WTC11 (cell line): ENCODE results near the gene SKAP1. TPM values are rescaled to one million over a fixed set of nuclear protein-coding genes. Genes with fewer than 3 reads are reported as not detected.

Experiments
- ATAC-seq: fragments of 200-7000 bp; cut with Tn5 transposase; 2 replicates; pipeline ENCODE4 v1.10.0; 2021; ENCODE audit warnings: mild to moderate bottlenecking, moderate library complexity
- CTCF ChIA-PET: fragments of 300-600 bp; sonication (Branson Sonifier 250); formaldehyde crosslinking; loops from one replicate; lab custom pipeline; 2021; ENCODE audit warnings: antibody characterized with exemption; lab: Charles Lee
- POLR2A ChIA-PET: fragments of 350-600 bp; sonication (Branson Sonifier 250); formaldehyde crosslinking; loops from one replicate; lab custom pipeline; 2021; ENCODE audit warnings: antibody characterized with exemption; lab: Charles Lee
- DNase-seq: peaks from one replicate; pipeline ENCODE4 v3.0.0; 2021; ENCODE audit warnings: low spot score
- H3K27ac Mint-ChIP-seq: 2 replicates; pipeline ENCODE4 v1.8.0; 2021; ENCODE audit warnings: mixed read lengths
- H3K27me3 Mint-ChIP-seq: 2 replicates; pipeline ENCODE4 v1.8.0; 2021; ENCODE audit warnings: low read depth, mild to moderate bottlenecking, moderate library complexity, mixed read lengths
- H3K36me3 Mint-ChIP-seq: 2 replicates; pipeline ENCODE4 v1.8.0; 2021; ENCODE audit warnings: mixed read lengths
- H3K4me1 Mint-ChIP-seq: 2 replicates; pipeline ENCODE4 v1.8.0; 2022; ENCODE audit warnings: mixed read lengths
- H3K4me3 Mint-ChIP-seq: 2 replicates; pipeline ENCODE4 v1.8.0; 2021; ENCODE audit warnings: mild to moderate bottlenecking, moderate library complexity, mixed read lengths
- H3K9me3 Mint-ChIP-seq: 2 replicates; pipeline ENCODE4 v1.8.0; 2021; ENCODE audit warnings: mixed read lengths
- ARID4B ChIP-seq: sonication (generic); formaldehyde crosslinking; IDR thresholded peaks from 2 replicates; pipeline ENCODE4 v1.8.0; 2023; ENCODE audit warnings: missing genetic modification reagents, mild to moderate bottlenecking, borderline replicate concordance
- CDX4 ChIP-seq: fragments of 250-450 bp; sonication (Bioruptor Pico); IDR thresholded peaks from 2 replicates; pipeline ENCODE4 v1.9.0; 2021; ENCODE audit warnings: moderate library complexity, mild to moderate bottlenecking, inconsistent platforms, borderline replicate concordance
- E2F4 ChIP-seq: sonication (generic); formaldehyde crosslinking; IDR thresholded peaks from 2 replicates; pipeline ENCODE4 v1.8.1; 2022; ENCODE audit warnings: low read depth, mild to moderate bottlenecking, moderate library complexity, missing genetic modification reagents, borderline replicate concordance
- E2F5 ChIP-seq: sonication (generic); formaldehyde crosslinking; IDR thresholded peaks from 2 replicates; pipeline ENCODE4 v1.8.1; 2022; ENCODE audit warnings: mild to moderate bottlenecking, moderate library complexity, missing genetic modification reagents
- ELF4 ChIP-seq: sonication (generic); formaldehyde crosslinking; IDR thresholded peaks from 2 replicates; pipeline ENCODE4 v1.8.1; 2022; ENCODE audit warnings: low read depth, mild to moderate bottlenecking, moderate library complexity, missing genetic modification reagents
- ERG ChIP-seq: fragments of 250-450 bp; sonication (Bioruptor Pico); IDR thresholded peaks from 2 replicates; pipeline ENCODE4 v1.8.0; 2021; ENCODE audit warnings: mild to moderate bottlenecking
- ESRRA ChIP-seq: sonication (generic); formaldehyde crosslinking; IDR thresholded peaks from 2 replicates; pipeline ENCODE4 v1.8.1; 2022; ENCODE audit warnings: mild to moderate bottlenecking, missing genetic modification reagents, borderline replicate concordance
- FOXJ3 ChIP-seq: sonication (generic); formaldehyde crosslinking; IDR thresholded peaks from 2 replicates; pipeline ENCODE4 v1.9.0; 2021; ENCODE audit warnings: missing genetic modification reagents, mild to moderate bottlenecking, borderline replicate concordance
- GRHL2 ChIP-seq: fragments of 250-450 bp; sonication (Bioruptor Pico); IDR thresholded peaks from 2 replicates; pipeline ENCODE4 v1.8.0; 2022; ENCODE audit warnings: mild to moderate bottlenecking, moderate library complexity; ENCODE audit not compliant: insufficient replicate concordance, severe bottlenecking
- IRF2 ChIP-seq: sonication (generic); formaldehyde crosslinking; IDR thresholded peaks from 2 replicates; pipeline ENCODE4 v1.8.0; 2022; ENCODE audit warnings: low read depth, missing genetic modification reagents, borderline replicate concordance
- JAZF1 ChIP-seq: fragments of 250-450 bp; sonication (Bioruptor Pico); IDR thresholded peaks from 2 replicates; pipeline ENCODE4 v1.9.0; 2021; ENCODE audit warnings: moderate library complexity, mild to moderate bottlenecking, inconsistent platforms
- KAT7 ChIP-seq: sonication (generic); formaldehyde crosslinking; IDR thresholded peaks from 2 replicates; pipeline ENCODE4 v1.8.1; 2023; ENCODE audit warnings: missing genetic modification reagents, mild to moderate bottlenecking, borderline replicate concordance
- NFE2L1 ChIP-seq: sonication (generic); formaldehyde crosslinking; IDR thresholded peaks from 2 replicates; pipeline ENCODE4 v1.8.1; 2023; ENCODE audit warnings: missing genetic modification reagents
- NR3C1 ChIP-seq: sonication (generic); formaldehyde crosslinking; conservative IDR thresholded peaks from 2 replicates; pipeline ENCODE4 v1.8.1; 2023; ENCODE audit warnings: low read depth, mild to moderate bottlenecking, missing genetic modification reagents
- OVOL2 ChIP-seq: fragments of 250-450 bp; sonication (Bioruptor Pico); IDR thresholded peaks from 2 replicates; pipeline ENCODE4 v1.9.0; 2021; ENCODE audit warnings: mild to moderate bottlenecking, borderline replicate concordance
- RORB ChIP-seq: fragments of 250-450 bp; sonication (Bioruptor Pico); IDR thresholded peaks from 2 replicates; pipeline ENCODE4 v1.9.0; 2021; ENCODE audit warnings: mild to moderate bottlenecking
- TCF7 ChIP-seq: sonication (generic); formaldehyde crosslinking; IDR thresholded peaks from 2 replicates; pipeline ENCODE4 v1.8.0; 2022; ENCODE audit warnings: mild to moderate bottlenecking, low read depth, missing genetic modification reagents, moderate library complexity
- TEAD1 ChIP-seq: sonication (generic); formaldehyde crosslinking; IDR thresholded peaks from 2 replicates; pipeline ENCODE4 v1.8.0; 2022; ENCODE audit warnings: mild to moderate bottlenecking, missing genetic modification reagents
- ZBTB21 ChIP-seq: sonication (generic); formaldehyde crosslinking; IDR thresholded peaks from 2 replicates; pipeline ENCODE4 v1.8.1; 2023; ENCODE audit warnings: mild to moderate bottlenecking, missing genetic modification reagents, borderline replicate concordance
- ZNF121 ChIP-seq: sonication (generic); formaldehyde crosslinking; IDR thresholded peaks from 2 replicates; pipeline ENCODE4 v1.8.0; 2023; ENCODE audit warnings: missing genetic modification reagents
- ZNF396 ChIP-seq: fragments of 250-450 bp; sonication (Bioruptor Pico); IDR thresholded peaks from 2 replicates; pipeline ENCODE4 v1.8.0; 2021; ENCODE audit warnings: mild to moderate bottlenecking, moderate library complexity, borderline replicate concordance
- ZNF512 ChIP-seq: sonication (generic); formaldehyde crosslinking; IDR thresholded peaks from 2 replicates; pipeline ENCODE4 v1.8.1; 2022; ENCODE audit warnings: missing genetic modification reagents, borderline replicate concordance
- ZSCAN18 ChIP-seq: fragments of 250-450 bp; sonication (Bioruptor Pico); IDR thresholded peaks from 2 replicates; pipeline ENCODE4 v2.1.2; 2022; ENCODE audit warnings: mild to moderate bottlenecking, moderate library complexity
- total RNA-seq: library from RNA; stranded (reverse); gene quantifications from 3 replicates; pipeline ENCODE4 v1.2.3, GENCODE V29; 2021

SKAP1 gene
- total RNA-seq, 1 experiment from 2014 or later = not detected

GRCh38 chr17:48416971-48417370 is 13.0 kb downstream of the SKAP1 start (continued):
- TF ChIP-seq ZSCAN18 (CRISPR knock-in tag) (no peak), RORB (CRISPR knock-in tag) (no peak), FOXJ3 (CRISPR knock-in tag) (no peak), ESRRA (CRISPR knock-in tag) (no peak), IRF2 (CRISPR knock-in tag) (no peak), TCF7 (no peak)

- Mint-ChIP-seq H3K27ac (no peak overlapping the region), H3K27me3 (peaks cover 3% of the 10 kb centered on the region; the same call in 1 of the 2 replicates), H3K36me3 (no peaks in the 10 kb centered on the region), H3K9me3 (no peaks in the 10 kb centered on the region), H3K4me3 (no peak overlapping the region), H3K4me1 (peaks cover 15% of the 10 kb centered on the region)
- no peak for DNase-seq
- no peak for ATAC-seq
- ChIA-PET CTCF (interaction anchor here (1.5 kb wide), 1 partner anchor 198 kb away, joined by 4 read pairs; no protein-coding TSS in a partner anchor), POLR2A (no interaction called here)
- TF ChIP-seq KAT7 (CRISPR knock-in tag) (no peak), NFE2L1 (CRISPR knock-in tag) (no peak), ERG (CRISPR knock-in tag) (no peak), GRHL2 (no peak), NR3C1 (no peak), E2F5 (CRISPR knock-in tag) (no peak), JAZF1 (no peak), ZNF121 (CRISPR knock-in tag) (no peak), ZNF512 (CRISPR knock-in tag) (no peak), E2F4 (no peak), CDX4 (CRISPR knock-in tag) (no peak), ZBTB21 (CRISPR knock-in tag) (no peak), TEAD1 (no peak), OVOL2 (CRISPR knock-in tag) (no peak), ZNF396 (CRISPR knock-in tag) (no peak), ELF4 (no peak), ARID4B (CRISPR knock-in tag) (no peak)
Measured at GRCh38 chr17:48413613-48414405, 16.2 kb downstream of the SKAP1 start.
